Transverse colon (tissue), 4 donors: ENCODE data around the gene RNF114. TPM values are rescaled to one million over a fixed set of nuclear protein-coding genes. Genes with fewer than 3 reads are reported as not detected.

Experiments
- DNase-seq: peaks from one replicate; pipeline ENCODE4 v3.0.0-alpha.2; 2019
- H3K27ac ChIP-seq, 4 donors: fragments of 200-600 bp; sonication (generic); 2 replicates each; pipeline ENCODE4 v1.5.1; 2016 to 2018; ENCODE audit warnings: inconsistent platforms in 4 of 4
- H3K27me3 ChIP-seq: fragments of 200-600 bp; sonication (generic); 2 replicates; pipeline ENCODE4 v1.5.1; 2017; ENCODE audit warnings: inconsistent platforms
- H3K36me3 ChIP-seq, 4 donors: fragments of 200-600 bp; sonication (generic); 2 replicates each; pipeline ENCODE4 v1.5.1; 2017 to 2019; ENCODE audit warnings: inconsistent platforms in 4 of 4
- H3K4me1 ChIP-seq, 4 donors: fragments of 200-600 bp; sonication (generic); 2 replicates each; pipeline ENCODE4 v1.5.1; 2017 to 2020; ENCODE audit warnings: inconsistent platforms in 4 of 4
- H3K4me3 ChIP-seq, 4 donors: fragments of 200-600 bp; sonication (generic); 1 replicate in 1 of 4; 2 replicates in 3 of 4; pipeline versions ENCODE4 v1.5.1 to v1.6.1; 2017 to 2019; ENCODE audit warnings: inconsistent platforms in 4 of 4
- H3K9me3 ChIP-seq, 2 donors: fragments of 200-600 bp; sonication (generic); 2 replicates each; pipeline ENCODE4 v1.5.1; 2017 to 2019; ENCODE audit warnings: inconsistent platforms in 2 of 2
- CTCF ChIP-seq, 5 experiments: fragments of 200-600 bp in 3 of 5; fragments of 450-650 bp in 2 of 5; sonication (generic) in 3 of 5; IDR thresholded peaks; 1 replicate in 2 of 5; 2 replicates in 3 of 5; pipeline ENCODE4 v1.5.1; 2016 to 2017; ENCODE audit warnings: antibody characterized with exemption in 5 of 5, inconsistent platforms in 3 of 5, mild to moderate bottlenecking in 2 of 5, moderate library complexity in 1 of 5
- EP300 ChIP-seq: sonication (generic); formaldehyde crosslinking; IDR thresholded peaks from one replicate; pipeline ENCODE4 v1.6.1; 2017; ENCODE audit warnings: antibody characterized with exemption, low read depth
- POLR2A ChIP-seq: fragments of 450-650 bp; IDR thresholded peaks from one replicate; pipeline ENCODE4 v1.6.1; 2016; ENCODE audit warnings: antibody characterized with exemption, mild to moderate bottlenecking, moderate library complexity
- POLR2AphosphoS5 ChIP-seq, 3 donors: sonication (generic); formaldehyde crosslinking; IDR thresholded peaks; one replicate each; pipeline ENCODE4 v1.6.1; 2016; ENCODE audit warnings: antibody characterized with exemption in 3 of 3
- WGBS, 2 donors: methylation state at CpG; one replicate each; pipeline ENCODE4 v1.1.5; 2018; ENCODE audit warnings: low coverage in 1 of 2; 5-methylcytosine and 5-hydroxymethylcytosine counted together
- in situ Hi-C, 4 donors: fragments of 200-750 bp; cut with MboI; loops; one replicate each; pipeline versions ENCODE4 v1.15.0 to v1.15.1; 2017; ENCODE audit warnings: low sequenced_read_pairs in 3 of 4, low pct_ligation_motif_present in 1 of 4, low pct_unique_long_range_greater_than_20kb in 1 of 4
- intact Hi-C: fragments of 100-400 bp; cut with DNase I; formaldehyde crosslinking; loops from one replicate; pipeline ENCODE4 v1.15.1; 2023; ENCODE audit warnings: low total_unique reads
- total RNA-seq, 4 donors: library from RNA; depleted of rRNA; stranded (reverse); fragments of >200 nt; gene quantifications; one replicate each; pipeline ENCODE4 v1.1.0, GENCODE V29; 2016

Gene RNF114
- total RNA-seq, 4 donors from 2014 or later = 108 to 271 (median 217) TPM

- H3K9me3 ChIP-seq = no peaks in the 10 kb centered on the region
- peaks cover 0 to 16% (median 6%) of the 10 kb centered on the region in 4 donors for H3K36me3 ChIP-seq
- whole genome bisulfite sequencing, 2 donors = 47% methylated on average over 4 of the region's 4 CpGs; no CpG with 5 or more reads in 1 of the 2 donors
- intact Hi-C loops (no loop called here), in situ Hi-C loops (no loop called here)
- peak overlapping the region; percentile 80 to 85 (median 82) for H3K27ac ChIP-seq
- no peak for TF ChIP-seq EP300
- no peak for TF ChIP-seq POLR2A
- no peak for TF ChIP-seq POLR2AphosphoS5 (IDR thresholded peaks at IDR 0.05)
- no peak for TF ChIP-seq CTCF (IDR thresholded peaks at IDR 0.05)
- H3K4me3 ChIP-seq = peak overlapping the region in 1 of 4 donors; percentile 0
- no peaks in the 10 kb centered on the region for H3K27me3 ChIP-seq
- DNase-seq = no peak
- H3K4me1 ChIP-seq = peaks cover 36 to 61% (median 48%) of the 10 kb centered on the region in 4 donors
Observed at GRCh38 chr20:49910340-49910706, 25.9 kb upstream of the RNF114 start.

GRCh38 chr20:49913399-49914047 lies 22.7 kb upstream of the RNF114 start:
- TF ChIP-seq POLR2AphosphoS5 (IDR thresholded peaks at IDR 0.05) (no peak), EP300 (no peak), POLR2A (no peak), CTCF (IDR thresholded peaks at IDR 0.05) (no peak)
- in situ Hi-C loops = no loop called here
- WGBS, 2 donors = 84 to 90% methylated on average over 4 to 16 of the region's 16 CpGs

GRCh38 chr20:49914310-49915117 lies 21.7 kb upstream of the RNF114 start:
- Histone ChIP-seq H3K36me3 (no peaks in the 10 kb centered on the region), H3K9me3 (no peaks in the 10 kb centered on the region), H3K4me1 (peaks cover 29 to 68% (median 53%) of the 10 kb centered on the region in 4 donors), H3K27ac (peak overlapping the region; percentile 96 to 99 (median 97)), H3K4me3 (peak overlapping the region; percentile 86 to 98 (median 95)), H3K27me3 (no peaks in the 10 kb centered on the region)
- in situ Hi-C loops = no loop called here
- TF ChIP-seq CTCF (IDR thresholded peaks at IDR 0.05) (peak in 1 of 5 experiments; percentile 3), POLR2AphosphoS5 (IDR thresholded peaks at IDR 0.05) (no peak), POLR2A (no peak), EP300 (no peak)
- intact Hi-C loops = no loop called here
- DNase-seq = no peak
- WGBS, 2 donors = 4% methylated on average over 19 of the region's 19 CpGs; no CpG with 5 or more reads in 1 of the 2 donors

More at GRCh38 chr20:49913399-49914047, 22.7 kb upstream of the RNF114 start:
- Histone ChIP-seq H3K27me3 (no peaks in the 10 kb centered on the region), H3K27ac (peak overlapping the region in 3 of 4 donors; percentile 11 to 98 (median 96)), H3K9me3 (no peaks in the 10 kb centered on the region), H3K36me3 (peaks cover 0 to under 1% (median 0%) of the 10 kb centered on the region in 4 donors), H3K4me3 (peak overlapping the region in 1 of 4 donors; percentile 98), H3K4me1 (peaks cover 37 to 77% (median 58%) of the 10 kb centered on the region in 4 donors)
- DNase-seq = no peak
- intact Hi-C loops = no loop called here

- H3K27me3 ChIP-seq = no peaks in the 10 kb centered on the region
- intact Hi-C loops (no loop called here), in situ Hi-C loops (no loop called here)
- no peak for DNase-seq
- peak overlapping the region; percentile 96 to 99 (median 97) for H3K27ac ChIP-seq
- peaks cover 24 to 62% (median 47%) of the 10 kb centered on the region in 4 donors for H3K4me1 ChIP-seq
- peak overlapping the region; percentile 86 to 98 (median 95) for H3K4me3 ChIP-seq
- H3K36me3 ChIP-seq = no peaks in the 10 kb centered on the region
- no peaks in the 10 kb centered on the region for H3K9me3 ChIP-seq
- 0% methylated on average over 1 of the region's 23 CpGs; no CpG with 5 or more reads in 1 of the 2 donors for WGBS, 2 donors
- TF ChIP-seq POLR2A (no peak), POLR2AphosphoS5 (IDR thresholded peaks at IDR 0.05) (no peak), EP300 (no peak), CTCF (IDR thresholded peaks at IDR 0.05) (no peak)
Observed at GRCh38 chr20:49915118-49915379, 21.1 kb upstream of the RNF114 start.
